ENCODE measurements around the gene PIGM. TPM values are rescaled to one million over a fixed set of nuclear protein-coding genes. Genes with fewer than 3 reads are reported as not detected.

Gene PIGM
- polyA plus RNA-seq (ENCODE audit: low read depth in 6 of 6) = 1 to 10 TPM in 5 of 6 donors, under 1 TPM in 1; 0.98 to 2.0 (median 1.5) TPM

GRCh38 chr1:160031365-160032164, at the start of gene PIGM:
Gene PIGM, minus strand, starts transcription at chr1:160031990. Its CDS starts 251 bp downstream, at chr1:160031739.
- Mint-ChIP-seq H3K27me3 (no peaks in the 10 kb centered on the region), H3K36me3 (peaks cover 0 to 4% of the 10 kb centered on the region in 2 donors), H3K4me1 (peaks cover 26 to 33% (median 30%) of the 10 kb centered on the region in 3 donors), H3K27ac (peak within 1 kb of the TSS; percentile 64 to 94 (median 87)), H3K4me3 (peak within 1 kb of the TSS; percentile 93 to 98 (median 96)), H3K9me3 (no peaks in the 10 kb centered on the region)
- peak; percentile 79 for DNase-seq
- peak; percentile 94 for ATAC-seq (ENCODE audit: low read depth in 2 of 2)

GRCh38 chr1:160081261-160081936, 49.6 kb upstream of the PIGM start, which contains the start of gene KCNJ9:
Gene KCNJ9, plus strand, starts transcription at chr1:160081538. Its CDS starts 2,493 bp downstream, at chr1:160084031.
- DNase-seq (no peak), ATAC-seq (ENCODE audit: low read depth in 2 of 2) (no peak)
- no peaks in the 10 kb centered on the region for H3K9me3 Mint-ChIP-seq
- H3K27me3 Mint-ChIP-seq = peaks cover 52 to 61% (median 59%) of the 10 kb centered on the region in 3 donors
- H3K4me1 Mint-ChIP-seq = peaks cover 15 to 21% (median 16%) of the 10 kb centered on the region in 3 donors
- no peaks in the 10 kb centered on the region for H3K36me3 Mint-ChIP-seq
- peak within 1 kb of the TSS in 2 of 6 donors; percentile 4 to 10 for H3K27ac Mint-ChIP-seq
- H3K4me3 Mint-ChIP-seq = peak within 1 kb of the TSS in 2 of 8 donors; percentile 1 to 15

- ATAC-seq (ENCODE audit: low read depth in 2 of 2) (no peak), DNase-seq (no peak)
- H3K36me3 Mint-ChIP-seq = no peaks in the 10 kb centered on the region
- H3K4me3 Mint-ChIP-seq = no peak overlapping the region
- peaks cover 56 to 68% (median 67%) of the 10 kb centered on the region in 3 donors for H3K27me3 Mint-ChIP-seq
- H3K27ac Mint-ChIP-seq = peak overlapping the region in 1 of 6 donors; percentile 4
- H3K4me1 Mint-ChIP-seq = peaks cover 10 to 14% (median 12%) of the 10 kb centered on the region in 3 donors
- H3K9me3 Mint-ChIP-seq = no peaks in the 10 kb centered on the region
Measured at GRCh38 chr1:160080381-160081100, 48.8 kb upstream of the PIGM start.

- Mint-ChIP-seq H3K36me3 (no peaks in the 10 kb centered on the region), H3K4me3 (no peak overlapping the region), H3K9me3 (no peaks in the 10 kb centered on the region), H3K27me3 (peaks cover 57 to 76% (median 74%) of the 10 kb centered on the region in 3 donors), H3K4me1 (peaks cover 4 to 10% (median 9%) of the 10 kb centered on the region in 3 donors), H3K27ac (no peak overlapping the region)
- ATAC-seq (ENCODE audit: low read depth in 2 of 2) (no peak), DNase-seq (no peak)
Measured at GRCh38 chr1:160079448-160079847, 47.7 kb upstream of the PIGM start.

- Mint-ChIP-seq H3K4me1 (peaks cover 0 to 5% (median 5%) of the 10 kb centered on the region in 3 donors), H3K27ac (no peak overlapping the region), H3K4me3 (no peak overlapping the region), H3K27me3 (peaks cover 57 to 79% (median 77%) of the 10 kb centered on the region in 3 donors), H3K9me3 (no peaks in the 10 kb centered on the region), H3K36me3 (no peaks in the 10 kb centered on the region)
- peak; percentile 43 for DNase-seq
- ATAC-seq (ENCODE audit: low read depth in 2 of 2) = peak; percentile 82 to 89
Measured at GRCh38 chr1:160078512-160079195, 46.9 kb upstream of the PIGM start.

- peak overlapping the region in 1 of 8 donors; percentile 4 for H3K4me3 Mint-ChIP-seq
- no peaks in the 10 kb centered on the region for H3K36me3 Mint-ChIP-seq
- ATAC-seq (ENCODE audit: low read depth in 2 of 2) (peak in 1 of 2 donors; percentile 13), DNase-seq (no peak)
- peaks cover 49 to 74% (median 73%) of the 10 kb centered on the region in 3 donors for H3K27me3 Mint-ChIP-seq
- H3K9me3 Mint-ChIP-seq = no peaks in the 10 kb centered on the region
- H3K4me1 Mint-ChIP-seq = peaks cover 0 to 5% (median 0%) of the 10 kb centered on the region in 3 donors
- no peak overlapping the region for H3K27ac Mint-ChIP-seq
Measured at GRCh38 chr1:160077486-160077885, 45.7 kb upstream of the PIGM start.

- H3K9me3 Mint-ChIP-seq = no peaks in the 10 kb centered on the region
- no peak for DNase-seq
- ATAC-seq (ENCODE audit: low read depth in 2 of 2) = no peak
- peak overlapping the region in 1 of 6 donors; percentile 6 for H3K27ac Mint-ChIP-seq
- H3K27me3 Mint-ChIP-seq = peaks cover 48 to 73% (median 71%) of the 10 kb centered on the region in 3 donors
- H3K4me3 Mint-ChIP-seq = no peak overlapping the region
- no peaks in the 10 kb centered on the region for H3K36me3 Mint-ChIP-seq
- peaks cover 0 to 7% (median 5%) of the 10 kb centered on the region in 3 donors for H3K4me1 Mint-ChIP-seq
Measured at GRCh38 chr1:160076295-160076694, 44.5 kb upstream of the PIGM start.

GRCh38 chr1:160075836-160076235, 44.0 kb upstream of the PIGM start:
- Mint-ChIP-seq H3K4me1 (peaks cover under 1 to 9% (median 8%) of the 10 kb centered on the region in 3 donors), H3K9me3 (no peaks in the 10 kb centered on the region), H3K27ac (peak overlapping the region in 1 of 6 donors; percentile 81), H3K36me3 (no peaks in the 10 kb centered on the region), H3K27me3 (peaks cover 48 to 73% (median 69%) of the 10 kb centered on the region in 3 donors), H3K4me3 (no peak overlapping the region)
- ATAC-seq (ENCODE audit: low read depth in 2 of 2) (no peak), DNase-seq (no peak)

- H3K27me3 Mint-ChIP-seq = peaks cover 46 to 73% (median 71%) of the 10 kb centered on the region in 3 donors
- ATAC-seq (ENCODE audit: low read depth in 2 of 2) = no peak
Measured at GRCh38 chr1:160074865-160075264, 43.1 kb upstream of the PIGM start.

GRCh38 chr1:160071289-160071688, 39.5 kb upstream of the PIGM start:
- H3K36me3 Mint-ChIP-seq = no peaks in the 10 kb centered on the region
- H3K27me3 Mint-ChIP-seq = peaks cover 33 to 79% (median 74%) of the 10 kb centered on the region in 3 donors
- DNase-seq (no peak), ATAC-seq (ENCODE audit: low read depth in 2 of 2) (no peak)
- H3K4me1 Mint-ChIP-seq = peaks cover 15 to 24% (median 16%) of the 10 kb centered on the region in 3 donors
- H3K27ac Mint-ChIP-seq = no peak overlapping the region
- H3K9me3 Mint-ChIP-seq = no peaks in the 10 kb centered on the region
- peak overlapping the region in 1 of 8 donors; percentile 62 for H3K4me3 Mint-ChIP-seq

More at GRCh38 chr1:160074865-160075264, 43.1 kb upstream of the PIGM start:
- Mint-ChIP-seq H3K4me3 (no peak overlapping the region), H3K9me3 (no peaks in the 10 kb centered on the region), H3K27ac (peak overlapping the region in 1 of 6 donors; percentile 71), H3K4me1 (peaks cover 10 to 16% (median 16%) of the 10 kb centered on the region in 3 donors), H3K36me3 (no peaks in the 10 kb centered on the region)
- no peak for DNase-seq

- H3K36me3 Mint-ChIP-seq = no peaks in the 10 kb centered on the region
- ATAC-seq (ENCODE audit: low read depth in 2 of 2) = peak; percentile 94 to 97
- H3K9me3 Mint-ChIP-seq = no peaks in the 10 kb centered on the region
- peak overlapping the region; percentile 86 to 94 (median 90) for H3K4me3 Mint-ChIP-seq
- H3K27me3 Mint-ChIP-seq = peaks cover 34 to 79% (median 76%) of the 10 kb centered on the region in 3 donors
- H3K4me1 Mint-ChIP-seq = peaks cover 15 to 24% (median 16%) of the 10 kb centered on the region in 3 donors
- peak overlapping the region in 3 of 6 donors; percentile 0 to 73 (median 58) for H3K27ac Mint-ChIP-seq
- peak; percentile 70 for DNase-seq
Measured at GRCh38 chr1:160070243-160071163, 38.7 kb upstream of the PIGM start.

All from naive B cell (primary cell).